Thoracic aorta (tissue), 2 donors: ENCODE results near the gene SYNPO2. TPM values are rescaled to one million over a fixed set of nuclear protein-coding genes. Genes with fewer than 3 reads are reported as not detected.

Experiments used
- ATAC-seq: fragments of 150-250 bp; one replicate; pipeline ENCODE4 v1.8.0; 2017; ENCODE audit warnings: low read depth; ENCODE audit not compliant: insufficient number of reproducible peaks, low FRiP score
- DNase-seq: peaks from one replicate; pipeline ENCODE4 v3.0.0-alpha.2; 2020; ENCODE audit warnings: low spot score
- H3K27ac ChIP-seq, 2 donors: fragments of 200-600 bp; sonication (generic); 1 replicate in 1 of 2; 2 replicates in 1 of 2; pipeline ENCODE4 v1.5.1; 2016; ENCODE audit warnings: mild to moderate bottlenecking in 2 of 2, moderate library complexity in 2 of 2
- H3K27me3 ChIP-seq: fragments of 200-600 bp; sonication (generic); replicated peaks from 2 replicates; pipeline ENCODE4 v1.6.0; 2016; ENCODE audit warnings: mild to moderate bottlenecking; ENCODE audit not compliant: insufficient read depth
- H3K36me3 ChIP-seq: fragments of 200-600 bp; sonication (generic); one replicate; pipeline ENCODE4 v1.5.1; 2016
- H3K4me1 ChIP-seq, 2 donors: fragments of 200-600 bp; sonication (generic); 1 replicate in 1 of 2; 2 replicates in 1 of 2; pipeline versions ENCODE4 v1.5.1 to v1.6.0; 2016; ENCODE audit warnings: low read depth in 2 of 2, mild to moderate bottlenecking in 1 of 2; ENCODE audit not compliant: control insufficient read depth in 1 of 2
- H3K4me3 ChIP-seq: fragments of 200-600 bp; sonication (generic); 2 replicates; pipeline ENCODE4 v1.5.1; 2016; ENCODE audit warnings: mild to moderate bottlenecking
- H3K9me3 ChIP-seq: fragments of 200-600 bp; sonication (generic); 2 replicates; pipeline ENCODE4 v1.5.1; 2016
- total RNA-seq, 2 donors: library from RNA; depleted of rRNA; stranded (reverse); fragments of >200 nt; gene quantifications; one replicate each; pipeline versions ENCODE4 v1.1.0 to v1.2.3, GENCODE V29; 2016
- TF ChIP-seq, protein P1 (sequence below): fragments of 200-600 bp; sonication (generic); IDR thresholded peaks from one replicate; pipeline ENCODE4 v1.5.1; 2019; ENCODE audit warnings: antibody characterized with exemption

The SYNPO2 gene
- total RNA-seq, 2 donors from 2014 or later: 264 to 313 TPM

DNA sequence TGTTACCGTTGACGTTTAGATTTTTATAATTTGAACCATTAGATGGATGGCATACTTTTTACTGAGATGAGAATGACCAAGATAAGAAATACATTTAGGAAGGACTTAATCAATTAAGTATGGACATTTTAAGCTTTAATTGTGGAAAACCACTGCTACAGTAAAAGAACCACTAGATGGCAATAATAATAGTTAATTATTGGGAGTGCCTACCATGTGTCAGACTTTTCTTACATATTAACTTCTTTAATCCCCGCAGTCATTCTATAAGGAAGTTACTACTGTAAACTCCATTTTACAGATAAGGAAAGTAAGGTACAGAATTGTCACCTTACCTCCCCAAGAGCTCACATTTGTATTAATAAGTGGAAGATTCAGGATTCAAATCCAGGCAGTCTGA lies 198.5 kb downstream of the SYNPO2 start:
- TF ChIP-seq, protein P1, sequence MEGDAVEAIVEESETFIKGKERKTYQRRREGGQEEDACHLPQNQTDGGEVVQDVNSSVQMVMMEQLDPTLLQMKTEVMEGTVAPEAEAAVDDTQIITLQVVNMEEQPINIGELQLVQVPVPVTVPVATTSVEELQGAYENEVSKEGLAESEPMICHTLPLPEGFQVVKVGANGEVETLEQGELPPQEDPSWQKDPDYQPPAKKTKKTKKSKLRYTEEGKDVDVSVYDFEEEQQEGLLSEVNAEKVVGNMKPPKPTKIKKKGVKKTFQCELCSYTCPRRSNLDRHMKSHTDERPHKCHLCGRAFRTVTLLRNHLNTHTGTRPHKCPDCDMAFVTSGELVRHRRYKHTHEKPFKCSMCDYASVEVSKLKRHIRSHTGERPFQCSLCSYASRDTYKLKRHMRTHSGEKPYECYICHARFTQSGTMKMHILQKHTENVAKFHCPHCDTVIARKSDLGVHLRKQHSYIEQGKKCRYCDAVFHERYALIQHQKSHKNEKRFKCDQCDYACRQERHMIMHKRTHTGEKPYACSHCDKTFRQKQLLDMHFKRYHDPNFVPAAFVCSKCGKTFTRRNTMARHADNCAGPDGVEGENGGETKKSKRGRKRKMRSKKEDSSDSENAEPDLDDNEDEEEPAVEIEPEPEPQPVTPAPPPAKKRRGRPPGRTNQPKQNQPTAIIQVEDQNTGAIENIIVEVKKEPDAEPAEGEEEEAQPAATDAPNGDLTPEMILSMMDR: no peak
- Histone ChIP-seq H3K4me3 (no peak overlapping the region), H3K27me3 (no peaks in the 10 kb centered on the region), H3K4me1 (no peaks in the 10 kb centered on the region), H3K36me3 (no peaks in the 10 kb centered on the region), H3K9me3 (no peaks in the 10 kb centered on the region), H3K27ac (no peak overlapping the region)
- DNase-seq: no peak
- no peak for ATAC-seq

DNA sequence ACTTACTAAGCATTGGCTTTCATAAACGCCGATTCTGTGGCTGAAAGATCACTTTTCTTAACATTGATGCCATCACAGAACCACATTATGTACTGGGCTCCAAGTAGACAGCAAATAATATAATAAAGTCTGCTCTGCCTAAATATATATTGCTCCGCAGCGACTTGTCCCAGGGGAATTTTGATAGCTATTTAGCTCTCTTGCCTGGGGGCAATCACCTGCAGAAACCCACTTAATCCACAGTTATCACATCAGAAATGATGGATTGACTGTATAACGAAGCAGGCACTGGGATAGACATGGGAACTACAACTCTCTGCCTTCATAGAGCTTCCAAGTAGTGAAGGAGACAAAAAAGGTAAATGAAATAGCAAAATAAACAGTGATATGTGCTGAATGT lies 199.0 kb downstream of the SYNPO2 start:
- no peak overlapping the region for H3K4me3 ChIP-seq
- DNase-seq (no peak), ATAC-seq (no peak)
- TF ChIP-seq, protein P1: no peak
- H3K27ac ChIP-seq: no peak overlapping the region
- no peaks in the 10 kb centered on the region for H3K4me1 ChIP-seq
- H3K9me3 ChIP-seq: no peaks in the 10 kb centered on the region
- H3K36me3 ChIP-seq: no peaks in the 10 kb centered on the region
- no peaks in the 10 kb centered on the region for H3K27me3 ChIP-seq

- ATAC-seq (no peak), DNase-seq (no peak)
- no peak overlapping the region for H3K4me3 ChIP-seq
- H3K9me3 ChIP-seq: no peaks in the 10 kb centered on the region
- H3K4me1 ChIP-seq: peaks cover 2 to 6% of the 10 kb centered on the region in 2 donors
- H3K27ac ChIP-seq: no peak overlapping the region
- peaks cover 3% of the 10 kb centered on the region for H3K36me3 ChIP-seq
- no peaks in the 10 kb centered on the region for H3K27me3 ChIP-seq
- TF ChIP-seq, protein P1: no peak
Observed at GRCh38 chr4:119093042-119093827, 204.6 kb downstream of the SYNPO2 start.

GRCh38 chr4:119097282-119097900 lies 208.7 kb downstream of the SYNPO2 start:
- ATAC-seq (no peak), DNase-seq (no peak)
- Histone ChIP-seq H3K4me1 (peaks cover 21 to 32% of the 10 kb centered on the region in 2 donors), H3K4me3 (no peak overlapping the region), H3K9me3 (no peaks in the 10 kb centered on the region), H3K36me3 (peaks cover 3% of the 10 kb centered on the region), H3K27me3 (no peaks in the 10 kb centered on the region), H3K27ac (no peak overlapping the region)
- TF ChIP-seq, protein P1: no peak

DNA sequence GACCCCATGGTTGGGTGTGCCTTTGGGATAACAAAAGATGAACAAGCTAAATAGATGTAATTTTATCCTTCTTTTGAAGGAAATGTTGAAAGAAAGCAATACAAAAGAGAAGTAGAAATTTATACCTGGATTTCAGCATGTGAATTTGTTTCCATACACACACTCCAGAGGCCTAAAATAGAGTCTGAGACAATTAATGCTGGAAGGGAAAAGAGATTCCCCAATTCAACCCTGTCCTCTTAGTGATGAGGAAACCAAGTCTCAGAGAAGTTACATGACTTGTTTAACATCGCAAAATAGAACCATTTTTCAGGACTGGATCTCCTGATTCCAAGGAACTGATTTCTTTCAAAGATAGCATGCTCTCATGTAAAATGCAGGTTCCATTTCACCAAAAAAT lies 209.7 kb downstream of the SYNPO2 start:
- TF ChIP-seq, protein P1: no peak
- H3K27ac ChIP-seq: no peak overlapping the region
- ATAC-seq (no peak), DNase-seq (no peak)
- no peaks in the 10 kb centered on the region for H3K27me3 ChIP-seq
- H3K36me3 ChIP-seq: peaks cover 3% of the 10 kb centered on the region
- H3K4me3 ChIP-seq: no peak overlapping the region
- H3K9me3 ChIP-seq: no peaks in the 10 kb centered on the region
- peaks cover 28 to 40% of the 10 kb centered on the region in 2 donors for H3K4me1 ChIP-seq
